Stimulated activated CD8-positive, alpha-beta memory T cell treated with anti-CD3 and anti-CD28 coated beads, Interleukin-7, amount 100 ng/mL, for 24 hours (primary cell): ENCODE measurements around the gene GALNT16.
A peak's percentile ranks its signal among the peaks of the same experiment; 100 is the strongest.
"Not testable (repeated sequence)": the region's sequence is repeated elsewhere in the genome, so short reads cannot be mapped to it uniquely, and the experiment has no call there.

ENCODE experiments used
- DNase-seq: peaks from one replicate; pipeline ENCODE4 v3.0.0-alpha.2; 2020; ENCODE audit warnings: low read depth

GALNT16 gene

DNA sequence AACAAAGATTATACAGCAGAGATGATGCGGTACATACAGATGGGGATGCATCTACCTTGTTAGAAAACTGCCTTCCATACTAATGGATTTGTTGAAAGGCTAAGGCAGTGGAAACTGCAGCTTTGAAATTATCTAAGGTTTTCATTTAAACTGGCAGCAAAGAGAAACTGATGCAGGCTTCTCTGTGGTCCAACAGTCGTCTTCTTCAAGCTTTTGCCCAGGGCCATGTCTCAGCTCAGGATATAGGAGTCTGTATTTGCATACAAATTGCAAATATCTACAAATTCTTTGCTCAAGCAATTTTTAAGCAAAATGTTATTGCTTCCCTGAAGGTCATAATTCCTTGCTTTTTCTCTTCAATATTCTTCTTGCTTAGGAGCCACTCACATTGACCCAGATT, 104.4 kb downstream of the GALNT16 start:
- DNase-seq, result no peak

- no peak for DNase-seq
Observed at GRCh38 chr14:69366069-69366468, 106.1 kb downstream of the GALNT16 start.

DNA sequence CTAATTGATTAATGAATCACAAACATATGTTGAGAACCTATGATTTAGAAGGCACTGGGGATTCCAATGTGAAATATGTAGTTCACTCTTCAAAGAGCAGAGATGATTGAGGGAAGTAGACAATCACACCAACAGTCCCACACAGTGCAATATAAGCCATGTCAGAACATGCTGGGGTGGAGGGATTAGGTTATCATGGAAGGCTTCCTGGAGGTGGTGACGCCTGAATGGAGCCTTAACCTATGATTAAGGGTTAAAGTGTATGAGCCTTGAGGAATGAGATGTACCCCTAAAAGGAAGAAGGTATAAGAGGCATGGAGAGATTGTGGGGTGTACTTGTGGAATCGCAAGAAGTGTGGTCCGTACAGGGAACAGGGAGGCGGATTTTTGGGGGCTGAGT, 106.8 kb downstream of the GALNT16 start:
- DNase-seq, result no peak

GRCh38 chr14:69368381-69368780, 108.4 kb downstream of the GALNT16 start:
- no peak for DNase-seq

DNA sequence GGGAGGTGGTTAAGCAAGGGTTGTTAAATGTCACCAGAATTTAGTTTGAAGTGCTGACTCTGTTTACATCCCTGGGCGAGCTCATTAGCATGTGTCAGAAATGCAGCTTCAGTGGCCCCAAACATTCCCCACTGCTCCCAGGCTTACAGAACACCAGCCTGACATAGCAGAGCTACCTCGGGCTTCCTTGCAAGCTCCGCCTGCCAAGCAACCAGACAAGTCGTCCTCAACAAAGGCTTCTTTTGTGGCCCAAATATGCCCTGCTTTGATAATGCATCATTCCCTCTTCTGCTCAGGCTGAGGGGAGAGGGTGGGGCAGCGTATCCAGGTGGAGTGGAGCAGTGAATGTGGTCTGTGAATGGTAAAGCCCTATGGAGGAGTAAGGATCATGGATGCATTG, 110.1 kb downstream of the GALNT16 start:
- DNase-seq, result no peak

GRCh38 chr14:69372146-69372545, 112.2 kb downstream of the GALNT16 start:
- DNase-seq, result no peak

DNA sequence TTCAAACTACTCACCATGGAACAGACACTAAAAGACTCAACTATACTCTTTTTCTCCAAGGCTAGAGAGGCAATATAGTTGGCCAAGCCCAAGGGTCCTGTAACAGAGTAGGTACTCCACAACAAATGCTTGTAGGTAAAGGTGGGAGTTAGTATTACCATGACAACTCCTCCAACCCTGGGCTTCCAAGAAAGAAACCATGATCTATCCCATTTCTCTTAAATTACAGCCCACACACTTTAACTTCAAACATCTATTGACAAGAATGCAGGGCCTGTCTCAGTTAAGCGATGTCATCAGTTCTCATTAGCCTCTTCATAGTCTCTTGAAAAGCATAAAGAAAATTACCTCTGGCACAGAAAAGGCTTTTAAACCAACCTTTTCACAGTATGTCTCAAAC, 113.1 kb downstream of the GALNT16 start:
- no peak for DNase-seq

DNA sequence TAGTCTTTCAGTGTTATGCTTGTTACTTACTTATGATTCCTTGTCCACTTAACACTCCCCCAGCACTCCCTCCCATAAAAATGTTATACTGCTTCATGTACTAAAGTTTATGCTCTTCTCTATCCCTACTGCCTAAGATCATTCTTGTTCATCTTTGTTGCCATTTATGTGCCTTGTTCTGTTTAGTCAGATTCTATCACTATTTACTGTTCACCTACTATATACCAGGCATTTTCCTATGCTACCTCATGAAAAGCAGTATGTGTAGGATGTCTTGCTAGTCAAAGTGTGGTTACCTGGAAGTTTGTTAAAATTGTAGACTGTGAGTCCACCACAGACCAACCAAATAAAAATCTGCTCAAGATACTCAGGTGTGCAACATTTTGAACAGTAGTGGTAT, 114.3 kb downstream of the GALNT16 start:
- no peak for DNase-seq

GRCh38 chr14:69375182-69375581, 115.2 kb downstream of the GALNT16 start:
- no peak for DNase-seq

DNA sequence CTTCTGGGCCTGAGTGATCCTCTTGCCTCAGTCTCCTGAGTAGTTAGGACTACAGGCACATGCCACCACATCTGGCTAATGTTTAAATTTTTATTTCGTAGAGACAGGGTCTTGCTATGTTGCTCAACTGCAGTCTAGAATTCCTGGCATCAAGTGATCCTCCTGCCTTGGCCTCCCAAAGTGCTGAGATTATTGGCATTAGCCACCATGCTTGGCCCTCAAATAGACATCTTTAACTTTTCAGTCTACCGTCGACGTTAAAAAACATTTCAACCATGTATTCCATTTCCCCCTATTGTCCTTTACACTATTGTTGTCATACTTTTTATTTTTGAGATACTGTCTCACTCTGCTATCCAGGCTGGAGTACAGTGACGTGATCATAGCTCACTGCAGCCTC, 115.8 kb downstream of the GALNT16 start:
- no peak for DNase-seq

- DNase-seq, result no peak
Observed at GRCh38 chr14:69376439-69376838, 116.5 kb downstream of the GALNT16 start.

- no peak for DNase-seq
Observed at GRCh38 chr14:69378274-69378673, 118.3 kb downstream of the GALNT16 start.

- no peak for DNase-seq
Observed at GRCh38 chr14:69387311-69387710, 127.4 kb downstream of the GALNT16 start.

DNA sequence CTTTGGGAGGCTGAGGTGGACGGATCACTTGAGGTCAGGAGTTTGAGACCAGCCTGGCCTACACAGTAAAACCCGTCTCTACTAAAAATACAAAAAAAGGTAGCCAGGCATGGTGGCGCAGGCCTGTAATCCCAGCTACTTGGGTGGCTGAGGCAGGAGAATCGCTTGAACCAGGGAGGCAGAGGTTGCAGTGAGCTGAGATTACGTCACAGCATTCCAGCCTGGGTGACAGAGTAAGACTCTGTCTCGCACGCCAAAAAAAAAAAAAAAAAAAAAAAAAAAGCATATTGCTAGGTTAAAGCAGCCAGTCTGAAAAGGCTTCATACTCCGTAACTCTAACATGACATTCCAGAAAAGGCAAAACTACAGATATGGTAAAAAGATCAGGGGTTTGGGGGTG, 131.4 kb downstream of the GALNT16 start:
- DNase-seq, result not testable (repeated sequence)

DNA sequence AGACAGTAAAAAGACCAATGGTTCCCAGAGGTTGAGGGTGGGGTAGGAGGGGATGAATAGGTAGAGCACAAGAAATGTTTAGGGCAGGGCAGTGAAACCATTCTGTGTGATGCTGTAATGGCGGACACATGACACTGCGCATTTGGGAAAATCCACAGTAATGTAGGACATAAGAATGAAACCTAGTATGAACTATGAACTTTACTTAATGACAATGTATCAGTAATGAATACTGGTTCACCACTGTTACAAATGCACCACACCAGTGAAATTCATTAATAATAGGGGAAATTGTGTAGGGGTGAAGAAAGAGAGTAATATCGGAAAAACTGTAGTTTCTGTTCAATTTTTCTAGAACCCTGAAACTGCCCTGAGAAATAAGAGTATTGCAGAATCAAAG, 132.5 kb downstream of the GALNT16 start:
- DNase-seq, result no peak

- no peak for DNase-seq
Observed at GRCh38 chr14:69395929-69396328, 136.0 kb downstream of the GALNT16 start.

DNA sequence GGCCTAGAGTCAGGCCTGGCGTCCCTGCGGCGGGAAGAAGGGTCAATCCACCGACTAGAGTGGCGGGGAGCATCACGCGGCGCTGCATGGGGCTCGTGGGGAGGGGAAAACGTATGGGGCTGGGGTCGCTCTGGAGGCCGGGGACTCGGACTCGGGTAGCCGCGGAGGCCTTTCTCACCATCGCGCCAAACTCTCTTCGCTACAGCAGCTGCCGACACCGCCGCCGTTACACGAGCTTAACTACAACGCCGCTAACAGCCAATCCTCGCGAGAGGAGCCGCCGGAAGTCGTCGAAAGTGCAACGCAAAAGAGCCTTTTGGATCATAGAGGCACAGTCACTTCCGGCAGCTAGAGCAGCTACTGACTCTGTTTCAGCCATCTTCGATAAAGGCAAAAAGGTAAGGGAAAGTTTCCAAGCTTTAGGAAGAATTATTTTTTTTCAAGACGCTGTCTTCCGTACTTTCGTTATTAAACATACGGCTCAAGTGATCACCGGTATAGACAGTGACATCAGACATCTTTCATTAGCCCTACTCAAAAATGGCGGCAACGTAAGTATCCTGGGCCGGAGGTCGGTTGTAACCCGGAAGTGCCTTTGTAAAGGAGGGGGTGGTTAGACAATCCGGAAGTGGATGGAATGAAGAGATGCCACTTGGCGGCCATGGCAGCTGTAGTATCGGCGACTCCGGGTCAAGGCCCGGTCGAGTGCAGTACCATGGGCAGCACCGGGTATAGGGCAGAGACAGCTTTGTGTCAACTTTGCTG, 138.3 kb downstream of the GALNT16 start, which contains the start of the genes ERH and SLC39A9:
TSS of gene ERH (minus strand) at position 247 of the 765 bp plus-strand sequence. CDS start at position 181, 66 bp downstream.
TSS of gene SLC39A9 (plus strand) at position 640 of the 765 bp plus-strand sequence. CDS start 678 bp downstream, outside the sequence.
- peak; percentile 87 for DNase-seq

DNA sequence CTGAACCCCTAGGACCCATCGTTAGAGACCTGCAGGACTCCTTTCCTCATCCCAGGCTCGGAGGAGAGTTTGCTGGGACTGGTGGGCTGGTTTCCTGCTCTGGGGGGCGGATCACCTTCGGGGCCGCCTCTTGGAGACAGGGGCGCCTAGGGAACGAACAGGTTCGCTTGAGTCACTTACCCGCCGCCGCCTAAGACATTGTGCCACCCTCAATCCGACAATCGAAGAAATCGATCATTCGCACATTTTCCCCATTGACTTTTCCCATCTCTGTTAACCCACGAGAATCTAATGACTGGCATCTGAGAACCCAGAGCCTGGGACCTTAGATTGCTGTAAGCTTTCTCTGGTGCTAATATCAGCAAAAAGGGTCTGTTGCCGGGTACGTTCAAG, 138.9 kb downstream of the GALNT16 start:
- DNase-seq, result no peak

- DNase-seq, result no peak
Observed at GRCh38 chr14:69399750-69400149, 139.8 kb downstream of the GALNT16 start.

- DNase-seq, result no peak
Observed at GRCh38 chr14:69400154-69400553, 140.2 kb downstream of the GALNT16 start.

- no peak for DNase-seq
Observed at GRCh38 chr14:69401841-69402240, 141.9 kb downstream of the GALNT16 start.

- DNase-seq, result no peak
Observed at GRCh38 chr14:69404478-69404877, 144.5 kb downstream of the GALNT16 start.

DNA sequence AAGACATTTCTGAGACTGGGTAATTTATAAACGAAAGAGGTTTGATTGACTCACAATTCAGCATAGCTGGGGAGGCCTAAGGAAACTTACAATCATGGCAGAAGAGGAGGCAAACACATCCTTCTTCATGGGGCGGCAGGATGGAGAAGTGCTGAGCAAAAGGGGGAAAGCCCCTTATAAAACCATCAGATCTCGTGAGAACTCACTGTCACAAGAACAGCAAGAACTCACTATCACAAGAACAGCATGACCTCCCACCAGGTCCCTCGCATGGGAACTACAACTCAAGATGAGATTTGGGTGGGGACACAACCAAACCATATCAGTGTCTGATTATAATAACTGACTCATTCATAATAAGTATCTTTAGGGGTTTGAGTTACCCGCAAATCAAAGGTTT, 144.9 kb downstream of the GALNT16 start:
- no peak for DNase-seq

DNA sequence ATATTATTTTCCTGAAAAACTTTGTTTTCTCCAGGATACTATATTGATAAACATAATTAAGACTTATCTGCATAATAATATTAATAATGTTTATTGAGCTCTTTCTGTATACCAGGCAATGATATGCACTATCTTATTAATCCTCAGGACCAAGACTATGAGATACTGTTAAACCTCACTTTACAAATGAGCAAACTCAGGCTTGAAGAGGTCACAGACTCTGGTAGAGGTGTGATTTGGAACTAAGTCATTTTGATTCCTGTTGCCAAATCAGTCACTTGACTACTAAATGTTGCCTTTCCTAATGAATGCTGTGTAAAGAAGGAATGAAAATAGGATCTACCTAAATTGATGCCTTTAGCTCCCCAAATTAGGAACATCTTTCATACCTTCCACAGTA, 145.8 kb downstream of the GALNT16 start:
- DNase-seq, result no peak
